ENCODE results near the gene SH3PXD2A. TPM values are rescaled to one million over a fixed set of nuclear protein-coding genes. Genes with fewer than 3 reads are reported as not detected.
A peak's percentile ranks its signal among the peaks of the same experiment; 100 is the strongest.

SH3PXD2A gene
- total and polyA plus RNA-seq, 3 experiments from 2014 or later: 0.48 to 8.0 (median 7.7) TPM

DNA sequence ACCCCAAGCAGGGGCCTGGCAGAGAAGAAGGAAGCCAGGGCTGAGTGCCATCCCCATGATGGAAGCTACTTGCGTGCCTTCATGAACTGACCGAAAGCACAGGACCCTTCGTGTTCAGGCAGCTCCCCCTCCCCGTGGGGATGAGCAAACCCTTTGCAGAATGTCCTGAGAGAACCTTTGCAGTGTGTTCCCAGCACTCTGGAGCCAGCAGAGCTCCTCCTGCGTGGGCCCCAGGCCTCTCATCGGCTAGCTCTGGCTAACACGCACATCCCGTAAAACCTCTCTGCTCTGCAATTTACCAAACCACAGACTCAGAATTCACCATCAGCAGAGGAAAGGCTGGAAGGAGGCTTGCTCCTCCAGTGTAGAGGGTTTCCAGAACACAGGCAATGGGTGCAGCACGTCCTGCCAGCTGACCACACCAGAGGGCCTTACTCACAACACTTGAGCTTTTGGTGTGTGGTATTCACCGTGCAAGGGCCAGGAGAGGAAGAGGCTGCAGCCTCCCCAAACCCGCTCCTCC, 3.1 kb downstream of the SH3PXD2A start:
- Histone ChIP-seq H3K27ac (ENCODE audit: low read depth, low read length) (no peak overlapping the region), H3K27me3 (ENCODE audit: insufficient read depth, low read length, poor library complexity, severe bottlenecking) (peaks cover 21% of the 10 kb centered on the region), H3K9me3 (ENCODE audit: low read length) (no peaks in the 10 kb centered on the region), H3K36me3 (ENCODE audit: insufficient read depth, low read length) (no peaks in the 10 kb centered on the region), H3K4me3 (ENCODE audit: low read length) (no peak overlapping the region), H3K4me1 (ENCODE audit: insufficient read depth, low read length) (peaks cover 12% of the 10 kb centered on the region)
- DNase-seq: no peak
- H3K36me3 Mint-ChIP-seq: peaks cover 0 to 9% (median 0%) of the 10 kb centered on the region in 3 donors
- no peak overlapping the region for H3K4me3 Mint-ChIP-seq
- H3K27me3 Mint-ChIP-seq: peaks cover 35 to 48% of the 10 kb centered on the region in 2 donors
- ChIA-PET POLR2A (no interaction called here), CTCF (interaction anchor here (0.9 to 1.5 kb wide), 4 partner anchors 10 to 246 kb away, joined by 3 to 7 read pairs (median 4); no protein-coding TSS in a partner anchor)
- H3K27ac Mint-ChIP-seq: no peak overlapping the region
- peaks cover 12 to 17% (median 16%) of the 10 kb centered on the region in 3 donors for H3K4me1 Mint-ChIP-seq
- no peaks in the 10 kb centered on the region for H3K9me3 Mint-ChIP-seq

- Histone ChIP-seq H3K36me3 (ENCODE audit: insufficient read depth, low read length) (no peaks in the 10 kb centered on the region), H3K4me3 (ENCODE audit: low read length) (no peak overlapping the region), H3K27me3 (ENCODE audit: insufficient read depth, low read length, poor library complexity, severe bottlenecking) (peaks cover 19% of the 10 kb centered on the region), H3K27ac (ENCODE audit: low read depth, low read length) (no peak overlapping the region), H3K4me1 (ENCODE audit: insufficient read depth, low read length) (peaks cover 17% of the 10 kb centered on the region), H3K9me3 (ENCODE audit: low read length) (no peaks in the 10 kb centered on the region)
- H3K4me3 Mint-ChIP-seq: no peak overlapping the region
- no peaks in the 10 kb centered on the region for H3K36me3 Mint-ChIP-seq
- H3K9me3 Mint-ChIP-seq: no peaks in the 10 kb centered on the region
- H3K27me3 Mint-ChIP-seq: peaks cover 29 to 38% of the 10 kb centered on the region in 2 donors
- no peak overlapping the region for H3K27ac Mint-ChIP-seq
- H3K4me1 Mint-ChIP-seq: peaks cover 17 to 23% (median 22%) of the 10 kb centered on the region in 3 donors
- ChIA-PET POLR2A (interaction anchor here (0.5 kb wide), 1 partner anchor 269 kb away, joined by 3 read pairs; no protein-coding TSS in a partner anchor), CTCF (interaction anchor here (0.9 to 1.5 kb wide), 4 partner anchors 11 to 245 kb away, joined by 3 to 7 read pairs (median 4); no protein-coding TSS in a partner anchor)
- DNase-seq: no peak
These were observed 4.1 kb downstream of the SH3PXD2A start for GRCh38 chr10:103851261-103851660.

- H3K9me3 ChIP-seq (ENCODE audit: low read length): no peaks in the 10 kb centered on the region
- Mint-ChIP-seq H3K9me3 (no peaks in the 10 kb centered on the region), H3K27ac (no peak overlapping the region), H3K4me1 (peaks cover 21 to 25% (median 24%) of the 10 kb centered on the region in 3 donors), H3K36me3 (no peaks in the 10 kb centered on the region), H3K4me3 (no peak overlapping the region), H3K27me3 (peaks cover 25 to 34% of the 10 kb centered on the region in 2 donors)
- POLR2A ChIA-PET: no interaction called here
- no peak for DNase-seq
- H3K27ac ChIP-seq (ENCODE audit: low read depth, low read length): no peak overlapping the region
- CTCF ChIA-PET: no interaction called here
- H3K36me3 ChIP-seq (ENCODE audit: insufficient read depth, low read length): no peaks in the 10 kb centered on the region
- peaks cover 15% of the 10 kb centered on the region for H3K27me3 ChIP-seq (ENCODE audit: insufficient read depth, low read length, poor library complexity, severe bottlenecking)
- peaks cover 24% of the 10 kb centered on the region for H3K4me1 ChIP-seq (ENCODE audit: insufficient read depth, low read length)
- no peak overlapping the region for H3K4me3 ChIP-seq (ENCODE audit: low read length)
These were observed 4.8 kb downstream of the SH3PXD2A start for GRCh38 chr10:103850572-103850895.

GRCh38 chr10:103849880-103850571, 5.3 kb downstream of the SH3PXD2A start:
- H3K36me3 ChIP-seq (ENCODE audit: insufficient read depth, low read length): no peaks in the 10 kb centered on the region
- H3K4me3 ChIP-seq (ENCODE audit: low read length): no peak overlapping the region
- CTCF ChIA-PET: no interaction called here
- H3K27ac Mint-ChIP-seq: no peak overlapping the region
- peaks cover 22 to 28% (median 26%) of the 10 kb centered on the region in 3 donors for H3K4me1 Mint-ChIP-seq
- peaks cover 28% of the 10 kb centered on the region for H3K4me1 ChIP-seq (ENCODE audit: insufficient read depth, low read length)
- H3K9me3 ChIP-seq (ENCODE audit: low read length): no peaks in the 10 kb centered on the region
- H3K36me3 Mint-ChIP-seq: no peaks in the 10 kb centered on the region
- H3K27ac ChIP-seq (ENCODE audit: low read depth, low read length): no peak overlapping the region
- peaks cover 15% of the 10 kb centered on the region for H3K27me3 ChIP-seq (ENCODE audit: insufficient read depth, low read length, poor library complexity, severe bottlenecking)
- no peaks in the 10 kb centered on the region for H3K9me3 Mint-ChIP-seq
- no peak for DNase-seq
- H3K4me3 Mint-ChIP-seq: no peak overlapping the region
- H3K27me3 Mint-ChIP-seq: peaks cover 25 to 34% of the 10 kb centered on the region in 2 donors
- POLR2A ChIA-PET: no interaction called here

- no peaks in the 10 kb centered on the region for H3K9me3 ChIP-seq (ENCODE audit: low read length)
- H3K36me3 Mint-ChIP-seq: no peaks in the 10 kb centered on the region
- no peak overlapping the region for H3K27ac Mint-ChIP-seq
- no peak overlapping the region for H3K27ac ChIP-seq (ENCODE audit: low read depth, low read length)
- no peaks in the 10 kb centered on the region for H3K9me3 Mint-ChIP-seq
- H3K27me3 Mint-ChIP-seq: peaks cover 21 to 29% of the 10 kb centered on the region in 2 donors
- H3K4me3 Mint-ChIP-seq: no peak overlapping the region
- no peak overlapping the region for H3K4me3 ChIP-seq (ENCODE audit: low read length)
- H3K36me3 ChIP-seq (ENCODE audit: insufficient read depth, low read length): no peaks in the 10 kb centered on the region
- peaks cover 21% of the 10 kb centered on the region for H3K4me1 ChIP-seq (ENCODE audit: insufficient read depth, low read length)
- CTCF ChIA-PET: no interaction called here
- DNase-seq: no peak
- H3K4me1 Mint-ChIP-seq: peaks cover 17 to 23% (median 21%) of the 10 kb centered on the region in 3 donors
- POLR2A ChIA-PET: no interaction called here
- H3K27me3 ChIP-seq (ENCODE audit: insufficient read depth, low read length, poor library complexity, severe bottlenecking): peaks cover 13% of the 10 kb centered on the region
These were observed 6.0 kb downstream of the SH3PXD2A start for GRCh38 chr10:103849212-103849877.

DNA sequence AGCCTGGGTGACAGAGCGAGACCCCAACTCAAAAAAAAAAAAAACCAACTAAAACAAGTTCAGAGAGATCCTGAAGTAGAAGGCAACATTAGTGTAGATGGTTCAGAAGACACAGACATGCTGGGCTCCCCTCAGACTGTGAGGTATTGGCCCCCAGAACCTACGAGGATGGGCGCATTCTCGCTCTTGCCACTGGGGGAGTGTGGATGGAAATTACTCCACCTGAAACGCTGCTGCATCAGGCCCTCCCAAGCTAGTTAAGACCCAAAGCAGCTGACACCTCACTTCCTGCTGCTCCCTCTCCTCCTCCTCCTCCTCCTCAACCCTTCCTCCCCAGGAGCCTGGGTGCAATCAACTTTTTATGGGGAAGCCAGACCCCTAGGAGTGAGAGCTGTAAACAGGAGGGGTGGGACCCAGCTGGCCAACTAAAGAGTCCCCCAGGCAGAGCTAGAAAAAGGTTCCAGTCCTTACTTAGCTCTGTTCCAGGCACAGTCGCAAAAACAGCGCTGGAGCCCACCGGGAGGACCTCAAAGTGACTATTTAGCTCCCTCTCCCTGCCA, 7.4 kb downstream of the SH3PXD2A start:
- Histone ChIP-seq H3K9me3 (ENCODE audit: low read length) (no peaks in the 10 kb centered on the region), H3K4me3 (ENCODE audit: low read length) (no peak overlapping the region), H3K27me3 (ENCODE audit: insufficient read depth, low read length, poor library complexity, severe bottlenecking) (peaks cover 4% of the 10 kb centered on the region), H3K36me3 (ENCODE audit: insufficient read depth, low read length) (no peaks in the 10 kb centered on the region), H3K27ac (ENCODE audit: low read depth, low read length) (no peak overlapping the region), H3K4me1 (ENCODE audit: insufficient read depth, low read length) (peaks cover 16% of the 10 kb centered on the region)
- H3K27ac Mint-ChIP-seq: no peak overlapping the region
- POLR2A ChIA-PET: no interaction called here
- CTCF ChIA-PET: interaction anchor here (2.7 kb wide), 1 partner anchor 135 kb away, joined by 11 read pairs; no protein-coding TSS in a partner anchor
- H3K4me1 Mint-ChIP-seq: peaks cover 13 to 18% (median 17%) of the 10 kb centered on the region in 3 donors
- no peaks in the 10 kb centered on the region for H3K36me3 Mint-ChIP-seq
- H3K27me3 Mint-ChIP-seq: peaks cover 10 to 16% of the 10 kb centered on the region in 2 donors
- H3K9me3 Mint-ChIP-seq: no peaks in the 10 kb centered on the region
- H3K4me3 Mint-ChIP-seq: no peak overlapping the region
- no peak for DNase-seq

GRCh38 chr10:103847346-103847745, 8.0 kb downstream of the SH3PXD2A start:
- DNase-seq: no peak
- Histone ChIP-seq H3K27ac (ENCODE audit: low read depth, low read length) (no peak overlapping the region), H3K4me1 (ENCODE audit: insufficient read depth, low read length) (peaks cover 16% of the 10 kb centered on the region), H3K27me3 (ENCODE audit: insufficient read depth, low read length, poor library complexity, severe bottlenecking) (peaks cover 4% of the 10 kb centered on the region), H3K4me3 (ENCODE audit: low read length) (no peak overlapping the region), H3K36me3 (ENCODE audit: insufficient read depth, low read length) (no peaks in the 10 kb centered on the region), H3K9me3 (ENCODE audit: low read length) (no peaks in the 10 kb centered on the region)
- POLR2A ChIA-PET: interaction anchor here (0.5 kb wide), 1 partner anchor 371 kb away, joined by 3 read pairs; no protein-coding TSS in a partner anchor
- Mint-ChIP-seq H3K27ac (peak overlapping the region in 1 of 8 donors; percentile 26), H3K27me3 (peaks cover 4 to 15% of the 10 kb centered on the region in 2 donors), H3K36me3 (no peaks in the 10 kb centered on the region), H3K9me3 (no peaks in the 10 kb centered on the region), H3K4me1 (peaks cover 13 to 18% (median 17%) of the 10 kb centered on the region in 3 donors), H3K4me3 (no peak overlapping the region)
- CTCF ChIA-PET: interaction anchor here (2.7 kb wide), 1 partner anchor 134 kb away, joined by 11 read pairs; no protein-coding TSS in a partner anchor

Data from CD8-positive, alpha-beta memory T cell (primary cell).